Suprapubic skin (tissue), 3 donors: ENCODE measurements around the gene DDR1.

Experiments
- POLR2A ChIP-seq, 2 donors: fragments of 450-650 bp; IDR thresholded peaks; one replicate each; pipeline ENCODE4 v1.6.1; 2017; ENCODE audit warnings: antibody characterized with exemption in 2 of 2, mild to moderate bottlenecking in 2 of 2, moderate library complexity in 2 of 2
- TF ChIP-seq, protein P1 (sequence below), 2 donors: fragments of 200-600 bp in 1 of 2; fragments of 450-650 bp in 1 of 2; sonication (generic) in 1 of 2; IDR thresholded peaks; one replicate each; pipeline ENCODE4 v1.5.1; 2016 to 2019; ENCODE audit warnings: antibody characterized with exemption in 2 of 2, mild to moderate bottlenecking in 1 of 2, moderate library complexity in 1 of 2

DNA sequence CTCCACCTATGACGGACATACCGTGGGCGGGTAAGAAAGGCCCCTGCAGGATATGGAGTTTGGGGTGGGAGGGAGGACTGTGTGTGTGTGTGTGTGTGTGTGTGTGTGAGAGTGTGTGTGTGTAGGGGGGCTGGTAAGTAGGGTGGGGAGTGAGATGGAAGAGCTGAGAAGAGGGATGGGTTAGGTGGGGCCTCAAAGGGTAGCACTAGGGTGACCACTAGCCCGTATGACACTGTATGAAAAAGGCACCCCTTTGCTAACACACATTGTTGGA, 7.1 kb downstream of the DDR1 start:
- no peak for TF ChIP-seq POLR2A (IDR thresholded peaks at IDR 0.05)
- TF ChIP-seq, protein P1, sequence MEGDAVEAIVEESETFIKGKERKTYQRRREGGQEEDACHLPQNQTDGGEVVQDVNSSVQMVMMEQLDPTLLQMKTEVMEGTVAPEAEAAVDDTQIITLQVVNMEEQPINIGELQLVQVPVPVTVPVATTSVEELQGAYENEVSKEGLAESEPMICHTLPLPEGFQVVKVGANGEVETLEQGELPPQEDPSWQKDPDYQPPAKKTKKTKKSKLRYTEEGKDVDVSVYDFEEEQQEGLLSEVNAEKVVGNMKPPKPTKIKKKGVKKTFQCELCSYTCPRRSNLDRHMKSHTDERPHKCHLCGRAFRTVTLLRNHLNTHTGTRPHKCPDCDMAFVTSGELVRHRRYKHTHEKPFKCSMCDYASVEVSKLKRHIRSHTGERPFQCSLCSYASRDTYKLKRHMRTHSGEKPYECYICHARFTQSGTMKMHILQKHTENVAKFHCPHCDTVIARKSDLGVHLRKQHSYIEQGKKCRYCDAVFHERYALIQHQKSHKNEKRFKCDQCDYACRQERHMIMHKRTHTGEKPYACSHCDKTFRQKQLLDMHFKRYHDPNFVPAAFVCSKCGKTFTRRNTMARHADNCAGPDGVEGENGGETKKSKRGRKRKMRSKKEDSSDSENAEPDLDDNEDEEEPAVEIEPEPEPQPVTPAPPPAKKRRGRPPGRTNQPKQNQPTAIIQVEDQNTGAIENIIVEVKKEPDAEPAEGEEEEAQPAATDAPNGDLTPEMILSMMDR (IDR thresholded peaks at IDR 0.05), result no peak
